GM13976 (cell line): ENCODE results near the gene TBC1D5.
"Not testable (repeated sequence)": the region's sequence is repeated elsewhere in the genome, so short reads cannot be mapped to it uniquely, and the experiment has no call there.

Source experiments
- DNase-seq: peaks from one replicate; pipeline ENCODE4 v3.0.0; 2012; ENCODE audit warnings: low spot score
- in situ Hi-C: fragments of 300-500 bp; cut with MboI; formaldehyde crosslinking; loops from one replicate; pipeline ENCODE4 v1.12.0; 2022; ENCODE audit warnings: low sequenced_read_pairs, mixed read lengths, inconsistent platforms; ENCODE audit not compliant: unreplicated experiment
- TF ChIP-seq, protein P1 (sequence below): IDR thresholded peaks from 2 replicates; pipeline ENCODE4 v1.5.1; 2012; ENCODE audit warnings: borderline replicate concordance, mild to moderate bottlenecking; ENCODE audit not compliant: insufficient read depth; ENCODE audit errors: extremely low read depth, missing control alignments, control extremely low read depth

The TBC1D5 gene

DNA sequence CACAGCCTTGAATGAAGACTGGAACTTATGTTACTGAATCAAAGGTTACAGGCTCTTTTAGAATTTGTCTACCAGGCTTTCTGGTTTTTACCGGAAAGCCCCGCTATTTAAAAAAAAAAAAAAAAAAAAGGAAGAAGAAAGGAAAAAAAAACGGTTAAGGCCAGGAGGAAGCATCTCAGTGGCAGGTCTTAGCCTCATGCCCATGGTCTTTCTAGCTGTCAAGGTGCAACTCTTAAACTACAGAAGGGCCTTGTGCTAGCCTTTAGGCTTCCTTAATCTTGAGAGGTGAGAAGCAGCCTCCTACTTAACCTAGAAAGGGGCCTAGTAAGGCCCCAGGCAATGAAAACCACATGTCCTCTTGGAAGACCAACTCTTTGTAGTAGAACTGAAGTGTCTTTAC lies 77.5 kb downstream of the TBC1D5 start:
- DNase-seq = no peak
- TF ChIP-seq, protein P1, sequence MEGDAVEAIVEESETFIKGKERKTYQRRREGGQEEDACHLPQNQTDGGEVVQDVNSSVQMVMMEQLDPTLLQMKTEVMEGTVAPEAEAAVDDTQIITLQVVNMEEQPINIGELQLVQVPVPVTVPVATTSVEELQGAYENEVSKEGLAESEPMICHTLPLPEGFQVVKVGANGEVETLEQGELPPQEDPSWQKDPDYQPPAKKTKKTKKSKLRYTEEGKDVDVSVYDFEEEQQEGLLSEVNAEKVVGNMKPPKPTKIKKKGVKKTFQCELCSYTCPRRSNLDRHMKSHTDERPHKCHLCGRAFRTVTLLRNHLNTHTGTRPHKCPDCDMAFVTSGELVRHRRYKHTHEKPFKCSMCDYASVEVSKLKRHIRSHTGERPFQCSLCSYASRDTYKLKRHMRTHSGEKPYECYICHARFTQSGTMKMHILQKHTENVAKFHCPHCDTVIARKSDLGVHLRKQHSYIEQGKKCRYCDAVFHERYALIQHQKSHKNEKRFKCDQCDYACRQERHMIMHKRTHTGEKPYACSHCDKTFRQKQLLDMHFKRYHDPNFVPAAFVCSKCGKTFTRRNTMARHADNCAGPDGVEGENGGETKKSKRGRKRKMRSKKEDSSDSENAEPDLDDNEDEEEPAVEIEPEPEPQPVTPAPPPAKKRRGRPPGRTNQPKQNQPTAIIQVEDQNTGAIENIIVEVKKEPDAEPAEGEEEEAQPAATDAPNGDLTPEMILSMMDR = no peak
- in situ Hi-C loops = no loop called here

DNA sequence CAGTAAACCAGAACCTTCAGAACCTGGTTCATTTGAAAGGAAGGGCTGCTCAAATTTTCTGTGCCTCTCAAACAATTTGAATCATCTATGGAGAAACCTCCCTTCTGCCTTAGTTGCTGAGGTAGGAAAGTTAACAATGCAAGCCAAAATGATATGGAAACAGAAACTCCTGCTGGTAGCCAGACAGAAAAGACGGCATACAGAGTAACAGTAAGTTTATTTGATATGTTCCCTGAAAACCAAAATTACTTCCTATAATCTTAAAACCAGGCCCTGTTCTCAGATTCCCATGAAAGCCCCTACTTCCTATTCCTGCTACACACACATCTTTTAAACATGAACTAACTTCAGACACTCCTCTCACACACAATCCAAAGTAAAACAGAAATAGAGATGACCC lies 86.2 kb downstream of the TBC1D5 start:
- in situ Hi-C loops = no loop called here
- TF ChIP-seq, protein P1 = no peak

DNA sequence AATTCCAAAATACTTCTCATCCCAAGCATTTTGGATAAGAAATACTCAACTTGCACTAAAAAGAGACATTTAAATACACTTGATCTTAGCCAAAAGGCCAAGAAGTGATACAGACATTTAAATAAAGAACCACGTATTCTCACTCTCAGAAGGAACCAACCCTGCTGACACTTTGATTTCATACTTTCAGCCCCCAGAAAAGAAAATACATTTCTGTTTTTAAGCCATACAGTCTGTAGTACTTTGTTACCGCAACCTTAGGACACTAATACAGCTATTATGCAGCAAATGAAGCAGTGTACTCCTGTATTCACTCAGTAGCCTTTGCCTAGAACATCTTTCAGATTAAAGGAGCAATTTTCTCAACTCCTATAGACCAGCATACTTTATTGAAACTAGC lies 86.7 kb downstream of the TBC1D5 start:
- DNase-seq = no peak
- in situ Hi-C loops = no loop called here
- TF ChIP-seq, protein P1 = no peak

More for the DNA sequence above, 86.2 kb downstream of the TBC1D5 start:
- DNase-seq = no peak

DNA sequence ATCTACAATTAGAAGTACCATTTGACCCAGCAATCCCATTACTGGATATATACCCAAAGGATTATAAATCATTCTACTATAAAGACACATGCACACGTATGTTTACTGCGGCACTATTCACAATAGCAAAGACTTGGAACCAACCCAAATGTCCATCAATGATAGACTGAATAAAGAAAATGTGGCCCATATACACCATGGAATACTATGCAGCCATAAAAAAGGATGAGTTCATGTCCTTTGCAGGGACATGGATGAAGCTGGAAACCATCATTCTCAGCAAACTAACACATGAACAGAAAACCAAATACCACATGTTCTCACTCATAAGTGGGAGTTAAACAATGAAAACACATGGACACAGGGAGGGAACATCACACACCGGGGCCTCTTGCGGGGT lies 92.7 kb downstream of the TBC1D5 start:
- in situ Hi-C loops = not testable (repeated sequence)

DNA sequence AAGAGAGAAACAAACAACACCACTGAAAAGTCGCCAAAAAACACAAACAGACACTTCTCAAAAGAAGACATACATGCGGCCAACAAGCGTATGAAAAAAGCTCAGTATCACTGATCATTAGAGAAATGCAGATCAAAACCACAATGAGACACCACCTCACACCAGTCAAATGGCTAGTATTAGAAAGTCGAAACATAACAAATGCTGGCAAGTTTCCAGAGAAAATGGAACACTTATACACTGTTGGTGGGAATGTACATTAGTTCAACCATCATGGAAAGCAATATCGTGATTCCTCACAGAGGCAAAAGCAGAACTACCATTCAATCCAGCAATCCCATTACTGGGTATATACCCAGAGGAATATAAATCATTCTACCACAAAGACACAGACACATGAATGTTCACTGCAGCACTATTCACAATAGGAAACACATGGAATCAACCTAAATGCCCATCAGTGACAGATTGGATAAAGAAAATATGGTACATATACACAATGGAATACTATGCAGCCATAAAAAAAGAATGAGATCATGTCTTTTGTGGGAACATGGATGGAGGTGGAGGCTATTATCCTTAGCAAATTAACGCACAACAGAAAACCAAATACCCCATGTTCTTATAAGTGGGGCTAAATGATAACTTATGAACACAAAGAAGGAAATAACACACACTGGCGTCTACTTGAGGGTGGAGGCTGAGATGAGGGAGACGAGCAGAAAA lies 93.6 kb downstream of the TBC1D5 start:
- DNase-seq, in situ Hi-C loops: not testable (repeated sequence)

More for the DNA sequence above, 92.7 kb downstream of the TBC1D5 start:
- not testable (repeated sequence) for DNase-seq

DNA sequence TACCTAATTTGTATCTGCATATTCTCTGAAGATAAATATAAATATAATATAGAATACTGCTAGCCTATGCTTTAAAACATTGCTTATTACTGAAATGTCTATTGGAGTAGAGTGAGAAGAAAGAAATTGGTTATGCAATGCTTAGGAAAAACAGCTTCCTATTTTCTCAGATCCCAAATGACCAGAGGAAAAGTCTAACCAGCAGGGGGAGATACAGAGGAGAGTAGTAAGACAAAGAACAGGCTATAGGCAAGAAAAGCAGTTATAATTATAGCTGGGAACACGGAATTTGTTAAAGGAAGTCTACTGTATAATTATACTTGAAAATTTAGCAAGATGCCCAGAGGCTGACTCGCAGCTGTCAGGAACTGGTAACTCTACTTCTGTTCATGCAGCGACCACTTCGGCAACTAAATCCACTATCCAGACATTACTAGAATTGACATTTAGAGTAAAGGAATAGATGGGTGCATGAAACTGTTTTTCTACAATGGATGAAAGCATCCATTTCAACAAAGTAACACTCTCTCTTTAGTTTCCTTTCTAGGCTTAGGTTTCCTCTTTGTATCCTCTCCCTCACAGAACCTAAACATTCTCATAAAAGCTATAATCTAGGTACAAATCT lies 97.2 kb downstream of the TBC1D5 start:
- TF ChIP-seq, protein P1 = peak; percentile 33
- DNase-seq = no peak
- in situ Hi-C loops = no loop called here

DNA sequence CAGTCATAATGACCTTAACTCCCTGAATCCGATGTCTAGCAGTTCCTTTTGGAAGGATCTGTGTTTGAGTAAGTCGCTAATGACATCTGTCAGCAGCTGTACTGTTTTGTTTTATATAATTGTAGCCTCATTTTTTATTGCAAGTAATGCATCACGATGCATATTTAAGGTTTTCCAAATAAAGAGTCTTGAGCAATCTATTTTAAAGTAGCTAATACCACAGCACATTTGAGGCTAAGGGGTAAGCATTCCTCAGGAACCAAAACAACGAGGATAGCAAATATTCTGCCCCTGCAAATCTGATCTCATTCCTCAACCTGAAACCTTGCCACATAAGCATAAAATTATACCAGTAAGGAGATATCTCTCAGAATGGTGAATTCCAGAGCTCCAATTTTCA lies 98.7 kb downstream of the TBC1D5 start:
- DNase-seq = no peak
- in situ Hi-C loops = no loop called here
- TF ChIP-seq, protein P1 = no peak
